GM12874 (cell line): ENCODE measurements around the gene KRTAP9-6.

Source experiments
- CTCF ChIP-seq: IDR thresholded peaks from 2 replicates; pipeline ENCODE4 v1.5.1; 2011; ENCODE audit warnings: low read depth, mild to moderate bottlenecking, control low read depth, low read length, moderate library complexity; ENCODE audit not compliant: insufficient read depth

Gene KRTAP9-6

GRCh38 chr17:41278176-41278955 lies 13.2 kb downstream of the KRTAP9-6 start:
- no peak for TF ChIP-seq CTCF

- no peak for TF ChIP-seq CTCF
These were observed 18.9 kb downstream of the KRTAP9-6 start for GRCh38 chr17:41284043-41284442.

GRCh38 chr17:41284546-41284945 lies 19.4 kb downstream of the KRTAP9-6 start:
- TF ChIP-seq CTCF, result no peak

GRCh38 chr17:41287050-41287449 lies 21.9 kb downstream of the KRTAP9-6 start:
- no peak for TF ChIP-seq CTCF

- TF ChIP-seq CTCF, result no peak
These were observed 28.8 kb downstream of the KRTAP9-6 start for GRCh38 chr17:41294016-41294415.

- TF ChIP-seq CTCF, result no peak
These were observed 31.7 kb downstream of the KRTAP9-6 start for GRCh38 chr17:41296846-41297245.

- TF ChIP-seq CTCF, result no peak
These were observed 33.4 kb downstream of the KRTAP9-6 start for GRCh38 chr17:41298458-41299135.
